ENCODE results near the gene FXYD3. TPM values are rescaled to one million over a fixed set of nuclear protein-coding genes. Genes with fewer than 3 reads are reported as not detected.

FXYD3 gene
- total RNA-seq, 1 donor from 2014 or later: not detected

- no peak for DNase-seq (ENCODE audit: low read depth)
- Histone ChIP-seq H2AFZ (ENCODE audit: low read depth, low read length) (no peak overlapping the region), H3K4me2 (ENCODE audit: low read length) (no peak overlapping the region), H3K27me3 (ENCODE audit: insufficient read depth, low read length) (peaks cover 6% of the 10 kb centered on the region), H3K36me3 (ENCODE audit: insufficient read depth, low read length) (no peaks in the 10 kb centered on the region), H3K4me3 (ENCODE audit: insufficient read depth, low read depth, low read length) (no peak overlapping the region), H4K20me1 (ENCODE audit: insufficient read depth, low read length) (no peaks in the 10 kb centered on the region), H3K79me2 (ENCODE audit: insufficient read depth, low read length) (no peaks in the 10 kb centered on the region), H3K9me3 (ENCODE audit: insufficient read depth, low read depth, low read length) (no peaks in the 10 kb centered on the region), H3K4me1 (ENCODE audit: insufficient read depth, low read length) (peaks cover 15% of the 10 kb centered on the region), H3K27ac (ENCODE audit: low read depth, low read length) (no peak overlapping the region), H3K9ac (ENCODE audit: low read length) (no peak overlapping the region)
- no peak for FAIRE-seq
- TF ChIP-seq EZH2 (IDR thresholded peaks at IDR 0.05; ENCODE audit: insufficient read depth, low read length) (no peak), CTCF (IDR thresholded peaks at IDR 0.05; ENCODE audit: insufficient read depth, low read depth, low read length) (no peak)
- Mint-ChIP-seq H3K9me3 (ENCODE audit: unreplicated experiment) (peaks cover 2% of the 10 kb centered on the region), H3K27ac (ENCODE audit: unreplicated experiment) (no peak overlapping the region), H3K4me1 (ENCODE audit: low read depth, unreplicated experiment) (no peaks in the 10 kb centered on the region), H3K4me3 (ENCODE audit: unreplicated experiment) (no peak overlapping the region), H3K36me3 (ENCODE audit: low read depth, unreplicated experiment) (no peaks in the 10 kb centered on the region), H3K27me3 (ENCODE audit: low read depth, unreplicated experiment) (peaks cover 43% of the 10 kb centered on the region)
Measured at GRCh38 chr19:35125270-35125717, 9.7 kb downstream of the FXYD3 start.

- no peak overlapping the region for H3K27ac Mint-ChIP-seq (ENCODE audit: unreplicated experiment)
- no peak overlapping the region for H3K4me3 Mint-ChIP-seq (ENCODE audit: unreplicated experiment)
- no peak for TF ChIP-seq EZH2 (IDR thresholded peaks at IDR 0.05; ENCODE audit: insufficient read depth, low read length)
- no peak for TF ChIP-seq CTCF (IDR thresholded peaks at IDR 0.05; ENCODE audit: insufficient read depth, low read depth, low read length)
Measured at GRCh38 chr19:35125749-35126623, 10.4 kb downstream of the FXYD3 start.

GRCh38 chr19:35126624-35126959, 11.0 kb downstream of the FXYD3 start:
- Mint-ChIP-seq H3K36me3 (ENCODE audit: low read depth, unreplicated experiment) (no peaks in the 10 kb centered on the region), H3K27me3 (ENCODE audit: low read depth, unreplicated experiment) (peaks cover 44% of the 10 kb centered on the region), H3K9me3 (ENCODE audit: unreplicated experiment) (peaks cover 2% of the 10 kb centered on the region), H3K4me3 (ENCODE audit: unreplicated experiment) (no peak overlapping the region), H3K4me1 (ENCODE audit: low read depth, unreplicated experiment) (no peaks in the 10 kb centered on the region), H3K27ac (ENCODE audit: unreplicated experiment) (no peak overlapping the region)
- Histone ChIP-seq H3K9ac (ENCODE audit: low read length) (no peak overlapping the region), H4K20me1 (ENCODE audit: insufficient read depth, low read length) (no peaks in the 10 kb centered on the region), H3K4me2 (ENCODE audit: low read length) (no peak overlapping the region), H3K4me3 (ENCODE audit: insufficient read depth, low read depth, low read length) (no peak overlapping the region), H3K27ac (ENCODE audit: low read depth, low read length) (no peak overlapping the region), H3K27me3 (ENCODE audit: insufficient read depth, low read length) (peaks cover 6% of the 10 kb centered on the region), H3K4me1 (ENCODE audit: insufficient read depth, low read length) (peaks cover 9% of the 10 kb centered on the region), H3K79me2 (ENCODE audit: insufficient read depth, low read length) (no peaks in the 10 kb centered on the region), H3K9me3 (ENCODE audit: insufficient read depth, low read depth, low read length) (no peaks in the 10 kb centered on the region), H3K36me3 (ENCODE audit: insufficient read depth, low read length) (no peaks in the 10 kb centered on the region), H2AFZ (ENCODE audit: low read depth, low read length) (no peak overlapping the region)
- no peak for DNase-seq (ENCODE audit: low read depth)
- TF ChIP-seq CTCF (IDR thresholded peaks at IDR 0.05; ENCODE audit: insufficient read depth, low read depth, low read length) (no peak), EZH2 (IDR thresholded peaks at IDR 0.05; ENCODE audit: insufficient read depth, low read length) (no peak)
- no peak for FAIRE-seq

More at GRCh38 chr19:35125749-35126623, 10.4 kb downstream of the FXYD3 start:
- H3K27me3 ChIP-seq (ENCODE audit: insufficient read depth, low read length): peaks cover 6% of the 10 kb centered on the region
- no peak overlapping the region for H3K9ac ChIP-seq (ENCODE audit: low read length)
- peaks cover 9% of the 10 kb centered on the region for H3K4me1 ChIP-seq (ENCODE audit: insufficient read depth, low read length)
- Mint-ChIP-seq H3K27me3 (ENCODE audit: low read depth, unreplicated experiment) (peaks cover 46% of the 10 kb centered on the region), H3K36me3 (ENCODE audit: low read depth, unreplicated experiment) (no peaks in the 10 kb centered on the region), H3K9me3 (ENCODE audit: unreplicated experiment) (peaks cover 2% of the 10 kb centered on the region), H3K4me1 (ENCODE audit: low read depth, unreplicated experiment) (no peaks in the 10 kb centered on the region)
- FAIRE-seq: no peak
- no peaks in the 10 kb centered on the region for H4K20me1 ChIP-seq (ENCODE audit: insufficient read depth, low read length)
- H3K9me3 ChIP-seq (ENCODE audit: insufficient read depth, low read depth, low read length): no peaks in the 10 kb centered on the region
- no peak overlapping the region for H3K4me3 ChIP-seq (ENCODE audit: insufficient read depth, low read depth, low read length)
- no peak overlapping the region for H3K4me2 ChIP-seq (ENCODE audit: low read length)
- no peak overlapping the region for H3K27ac ChIP-seq (ENCODE audit: low read depth, low read length)
- H2AFZ ChIP-seq (ENCODE audit: low read depth, low read length): no peak overlapping the region
- H3K79me2 ChIP-seq (ENCODE audit: insufficient read depth, low read length): no peaks in the 10 kb centered on the region
- DNase-seq (ENCODE audit: low read depth): no peak
- no peaks in the 10 kb centered on the region for H3K36me3 ChIP-seq (ENCODE audit: insufficient read depth, low read length)

Data from astrocyte (in vitro differentiated cells and primary cell).